GM23338 (cell line): ENCODE results near the gene ACTL6A. TPM values are rescaled to one million over a fixed set of nuclear protein-coding genes. Genes with fewer than 3 reads are reported as not detected.

Experiments
- ATAC-seq: fragments of 200-7000 bp; cut with Tn5 transposase; 3 replicates; pipeline ENCODE4 v1.9.1; 2020
- DNase-seq: peaks from one replicate; pipeline ENCODE4 v3.0.0-alpha.2; 2015; ENCODE audit warnings: low spot score
- H2AFZ ChIP-seq: fragments of 200-600 bp; sonication (generic); 2 replicates; pipeline ENCODE4 v1.8.0; 2016; ENCODE audit warnings: antibody characterized with exemption, mild to moderate bottlenecking, moderate library complexity
- H3F3A ChIP-seq: fragments of 200-600 bp; sonication (generic); replicated peaks from 2 replicates; pipeline ENCODE4 v1.8.0; 2017; ENCODE audit warnings: antibody characterized with exemption, mixed run types, low read depth
- H3K27ac ChIP-seq: fragments of 200-600 bp; sonication (generic); 2 replicates; pipeline ENCODE4 v1.6.1; 2016; ENCODE audit warnings: low read depth
- H3K27me3 ChIP-seq: fragments of 200-600 bp; sonication (generic); 2 replicates; pipeline ENCODE4 v1.8.0; 2016; ENCODE audit warnings: mild to moderate bottlenecking, mixed run types, moderate library complexity; ENCODE audit not compliant: insufficient read depth
- H3K36me3 ChIP-seq: fragments of 200-600 bp; sonication (generic); 2 replicates; pipeline ENCODE4 v1.8.0; 2016; ENCODE audit warnings: mild to moderate bottlenecking; ENCODE audit not compliant: insufficient read depth
- H3K4me1 ChIP-seq: fragments of 200-600 bp; sonication (generic); 2 replicates; pipeline ENCODE4 v1.8.0; 2016; ENCODE audit warnings: mild to moderate bottlenecking, moderate library complexity; ENCODE audit not compliant: insufficient read depth
- H3K4me2 ChIP-seq: fragments of 200-600 bp; sonication (generic); 2 replicates; pipeline ENCODE4 v1.7.1; 2017; ENCODE audit warnings: mixed run types
- H3K4me3 ChIP-seq: fragments of 200-600 bp; sonication (generic); 2 replicates; pipeline ENCODE4 v1.6.1; 2016; ENCODE audit warnings: mixed run types
- H3K79me2 ChIP-seq: fragments of 200-600 bp; sonication (generic); replicated peaks from 2 replicates; pipeline ENCODE4 v1.8.0; 2017; ENCODE audit warnings: mild to moderate bottlenecking; ENCODE audit not compliant: insufficient read depth
- H3K9me2 ChIP-seq: fragments of 200-600 bp; sonication (generic); 2 replicates; pipeline ENCODE4 v1.8.0; 2017; ENCODE audit not compliant: insufficient read depth
- H4K20me1 ChIP-seq: fragments of 200-600 bp; sonication (generic); replicated peaks from 2 replicates; pipeline ENCODE4 v1.8.0; 2017; ENCODE audit warnings: mild to moderate bottlenecking; ENCODE audit not compliant: insufficient read depth
- H3K27ac Mint-ChIP-seq: 2 replicates; pipeline ENCODE4 v1.8.0; 2020; ENCODE audit warnings: inconsistent platforms, mild to moderate bottlenecking, moderate library complexity, mixed read lengths
- H3K27me3 Mint-ChIP-seq: 3 replicates; pipeline ENCODE4 v1.8.0; 2022; ENCODE audit warnings: low read depth, mild to moderate bottlenecking, moderate library complexity, mixed read lengths, inconsistent platforms; ENCODE audit not compliant: insufficient read depth, poor library complexity
- H3K36me3 Mint-ChIP-seq: 3 replicates; pipeline ENCODE4 v1.8.0; 2021; ENCODE audit warnings: low read depth, mild to moderate bottlenecking, inconsistent platforms, moderate library complexity, mixed read lengths
- H3K4me1 Mint-ChIP-seq: 3 replicates; pipeline ENCODE4 v1.8.0; 2020; ENCODE audit warnings: mild to moderate bottlenecking, inconsistent platforms, mixed read lengths
- H3K4me3 Mint-ChIP-seq: 3 replicates; pipeline ENCODE4 v1.8.0; 2021; ENCODE audit warnings: moderate library complexity, mild to moderate bottlenecking, inconsistent platforms, mixed read lengths
- H3K9me3 Mint-ChIP-seq: 3 replicates; pipeline ENCODE4 v1.8.0; 2020; ENCODE audit warnings: moderate library complexity, mild to moderate bottlenecking, inconsistent platforms, mixed read lengths
- CTCF ChIP-seq, 2 experiments: fragments of 200-600 bp in 1 of 2; sonication (generic) in 1 of 2; conservative IDR thresholded peaks; 2 replicates each; pipeline versions ENCODE4 v1.5.1 to v1.6.1; 2016 to 2017; ENCODE audit warnings: antibody characterized with exemption in 2 of 2, low read depth in 2 of 2, mild to moderate bottlenecking in 2 of 2, moderate library complexity in 1 of 2
- EZH2 ChIP-seq: fragments of 200-600 bp; sonication (generic); IDR thresholded peaks from one replicate; pipeline ENCODE4 v1.8.0; 2017; ENCODE audit warnings: antibody characterized with exemption, mild to moderate bottlenecking, low read depth; ENCODE audit not compliant: unreplicated experiment
- EZH2phosphoT487 ChIP-seq: fragments of 200-600 bp; sonication (generic); IDR thresholded peaks from one replicate; pipeline ENCODE4 v1.8.1; 2018; ENCODE audit warnings: antibody characterized with exemption; ENCODE audit not compliant: unreplicated experiment
- JUNB ChIP-seq: IDR thresholded peaks from one replicate; pipeline ENCODE4 v1.6.1; 2016; ENCODE audit warnings: antibody characterized with exemption; ENCODE audit not compliant: unreplicated experiment
- NANOG ChIP-seq: IDR thresholded peaks from 2 replicates; pipeline ENCODE4 v1.6.1; 2016; ENCODE audit warnings: antibody characterized with exemption, borderline replicate concordance
- POLR2AphosphoS5 ChIP-seq: IDR thresholded peaks from 2 replicates; pipeline ENCODE4 v1.6.1; 2016; ENCODE audit warnings: antibody characterized with exemption, low read depth
- ZNF331 ChIP-seq: fragments of 250-450 bp; sonication (Bioruptor Pico); IDR thresholded peaks from 2 replicates; pipeline ENCODE4 v1.5.0; 2020; ENCODE audit warnings: low read depth, mild to moderate bottlenecking, moderate library complexity
- ZNF462 ChIP-seq: fragments of 250-450 bp; sonication (Bioruptor Pico); IDR thresholded peaks from 2 replicates; pipeline ENCODE4 v1.5.0; 2020; ENCODE audit warnings: mild to moderate bottlenecking, moderate library complexity
- polyA plus RNA-seq: library from polyadenylated mRNA; unstranded; fragments of >200 nt; fragmentation: Nextera tagmentation; extraction: Ambion mirVana; gene quantifications from 2 replicates; pipeline ENCODE4 v1.2.1, GENCODE V29; 2016
- total RNA-seq: library from RNA; depleted of rRNA; stranded (reverse); fragments of >200 nt; shearing (Covaris generic); gene quantifications from 2 replicates; pipeline ENCODE4 v1.2.3, GENCODE V29; 2014

The ACTL6A gene
- total and polyA plus RNA-seq, 2 experiments from 2014 or later, result 117 to 125 TPM

GRCh38 chr3:179558742-179559364, 3.9 kb upstream of the ACTL6A start:
- TF ChIP-seq CTCF (conservative IDR thresholded peaks at IDR 0.05; ENCODE audit: low read depth in 2 of 2) (peak; percentile 97 to 98), ZNF331 (no peak)
- no peak overlapping the region for H3K4me3 Mint-ChIP-seq
- Histone ChIP-seq H3K27me3 (no peaks in the 10 kb centered on the region), H3K4me1 (no peaks in the 10 kb centered on the region), H3K4me3 (no peak overlapping the region), H3K27ac (no peak overlapping the region), H2AFZ (no peak overlapping the region), H3K9me2 (no peaks in the 10 kb centered on the region), H3K4me2 (no peak overlapping the region), H4K20me1 (peaks cover 3% of the 10 kb centered on the region; the same call in 1 of the 2 replicates), H3K36me3 (no peaks in the 10 kb centered on the region), H3K79me2 (peaks cover 4% of the 10 kb centered on the region), H3F3A (no peaks in the 10 kb centered on the region)
- no peaks in the 10 kb centered on the region for H3K9me3 Mint-ChIP-seq
- peaks cover 2% of the 10 kb centered on the region; the same call in 1 of the 3 replicates for H3K4me1 Mint-ChIP-seq
- H3K27me3 Mint-ChIP-seq, result peaks cover 11% of the 10 kb centered on the region
- ATAC-seq (no peak), DNase-seq (peak; percentile 83)
- H3K36me3 Mint-ChIP-seq, result no peaks in the 10 kb centered on the region
- no peak overlapping the region; the same call in 1 of the 2 replicates for H3K27ac Mint-ChIP-seq

- H3K4me3 Mint-ChIP-seq, result no peak overlapping the region
- H3K4me1 ChIP-seq, result no peaks in the 10 kb centered on the region
- H3K27ac ChIP-seq, result no peak overlapping the region
- DNase-seq (no peak), ATAC-seq (no peak)
- H3K36me3 ChIP-seq, result no peaks in the 10 kb centered on the region
- H3K27ac Mint-ChIP-seq, result no peak overlapping the region
- no peak overlapping the region for H3K4me3 ChIP-seq
- H3K9me2 ChIP-seq, result no peaks in the 10 kb centered on the region
- H2AFZ ChIP-seq, result no peak overlapping the region
- H4K20me1 ChIP-seq, result peaks cover 21% of the 10 kb centered on the region
- H3K4me2 ChIP-seq, result no peak overlapping the region
- H3K4me1 Mint-ChIP-seq, result peaks cover 5% of the 10 kb centered on the region; the same call in 1 of the 3 replicates
- no peaks in the 10 kb centered on the region for H3K27me3 ChIP-seq
- H3K27me3 Mint-ChIP-seq, result peaks cover 11% of the 10 kb centered on the region
- no peaks in the 10 kb centered on the region for H3K36me3 Mint-ChIP-seq
- peaks cover 23% of the 10 kb centered on the region for H3K79me2 ChIP-seq
- no peaks in the 10 kb centered on the region for H3K9me3 Mint-ChIP-seq
- H3F3A ChIP-seq, result no peaks in the 10 kb centered on the region
- TF ChIP-seq EZH2 (no peak), NANOG (no peak), EZH2phosphoT487 (no peak), CTCF (conservative IDR thresholded peaks at IDR 0.05; ENCODE audit: low read depth in 2 of 2) (no peak), JUNB (no peak), POLR2AphosphoS5 (no peak), ZNF462 (CRISPR knock-in tag) (no peak)
Observed at GRCh38 chr3:179560791-179561190, 1.9 kb upstream of the ACTL6A start.
